ENCODE results near the gene FN1. TPM values are rescaled to one million over a fixed set of nuclear protein-coding genes. Genes with fewer than 3 reads are reported as not detected.

The FN1 gene
- total RNA-seq, 4 donors from 2014 or later = 24.8 to 341 (median 58.6) TPM

GRCh38 chr2:215431778-215432758 is 3.8 kb downstream of the FN1 start:
- Histone ChIP-seq H3K9me3 (no peaks in the 10 kb centered on the region), H3K4me3 (no peak overlapping the region), H3K27me3 (peaks cover 7 to 33% (median 10%) of the 10 kb centered on the region in 3 donors), H3K36me3 (no peaks in the 10 kb centered on the region), H3K4me1 (peaks cover 3 to 5% of the 10 kb centered on the region in 2 donors), H3K27ac (no peak overlapping the region)
- TF ChIP-seq, protein P1, sequence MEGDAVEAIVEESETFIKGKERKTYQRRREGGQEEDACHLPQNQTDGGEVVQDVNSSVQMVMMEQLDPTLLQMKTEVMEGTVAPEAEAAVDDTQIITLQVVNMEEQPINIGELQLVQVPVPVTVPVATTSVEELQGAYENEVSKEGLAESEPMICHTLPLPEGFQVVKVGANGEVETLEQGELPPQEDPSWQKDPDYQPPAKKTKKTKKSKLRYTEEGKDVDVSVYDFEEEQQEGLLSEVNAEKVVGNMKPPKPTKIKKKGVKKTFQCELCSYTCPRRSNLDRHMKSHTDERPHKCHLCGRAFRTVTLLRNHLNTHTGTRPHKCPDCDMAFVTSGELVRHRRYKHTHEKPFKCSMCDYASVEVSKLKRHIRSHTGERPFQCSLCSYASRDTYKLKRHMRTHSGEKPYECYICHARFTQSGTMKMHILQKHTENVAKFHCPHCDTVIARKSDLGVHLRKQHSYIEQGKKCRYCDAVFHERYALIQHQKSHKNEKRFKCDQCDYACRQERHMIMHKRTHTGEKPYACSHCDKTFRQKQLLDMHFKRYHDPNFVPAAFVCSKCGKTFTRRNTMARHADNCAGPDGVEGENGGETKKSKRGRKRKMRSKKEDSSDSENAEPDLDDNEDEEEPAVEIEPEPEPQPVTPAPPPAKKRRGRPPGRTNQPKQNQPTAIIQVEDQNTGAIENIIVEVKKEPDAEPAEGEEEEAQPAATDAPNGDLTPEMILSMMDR (IDR thresholded peaks at IDR 0.05 in 4 of 5, conservative IDR thresholded peaks at IDR 0.05 in 1 of 5) = no peak
- TF ChIP-seq POLR2A (IDR thresholded peaks at IDR 0.05) = no peak
- DNase-seq = no peak
- in situ Hi-C loops (cut with MboI; ENCODE audit: low sequenced_read_pairs in 4 of 4) (no loop called here), intact Hi-C loops (cut with DNase I; ENCODE audit: low total_unique reads) (loop anchor here (10.0 kb wide), 1 partner anchor 617 kb away; no protein-coding TSS in a partner anchor)
- no peak for ATAC-seq

DNA sequence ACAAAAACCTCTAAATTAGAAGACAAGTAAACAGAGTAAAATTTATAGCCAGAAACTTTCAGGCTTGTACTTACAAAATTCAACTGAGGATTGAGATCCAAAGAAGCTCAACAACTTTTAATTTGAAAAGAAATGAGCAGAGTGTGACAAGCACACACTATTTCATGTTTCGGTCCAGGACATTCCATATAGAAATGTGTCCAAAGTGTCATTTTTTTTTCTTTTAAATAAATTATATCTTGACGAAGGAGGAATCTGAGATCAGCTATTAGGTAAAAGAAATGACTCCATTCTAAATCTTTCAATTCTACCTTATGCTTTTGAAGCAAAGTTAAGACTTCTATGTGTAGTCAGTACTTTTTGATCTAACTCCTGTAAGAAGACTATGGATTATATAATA is 4.6 kb downstream of the FN1 start:
- no peak overlapping the region for H3K4me3 ChIP-seq
- in situ Hi-C loops (cut with MboI; ENCODE audit: low sequenced_read_pairs in 4 of 4) = no loop called here

DNA sequence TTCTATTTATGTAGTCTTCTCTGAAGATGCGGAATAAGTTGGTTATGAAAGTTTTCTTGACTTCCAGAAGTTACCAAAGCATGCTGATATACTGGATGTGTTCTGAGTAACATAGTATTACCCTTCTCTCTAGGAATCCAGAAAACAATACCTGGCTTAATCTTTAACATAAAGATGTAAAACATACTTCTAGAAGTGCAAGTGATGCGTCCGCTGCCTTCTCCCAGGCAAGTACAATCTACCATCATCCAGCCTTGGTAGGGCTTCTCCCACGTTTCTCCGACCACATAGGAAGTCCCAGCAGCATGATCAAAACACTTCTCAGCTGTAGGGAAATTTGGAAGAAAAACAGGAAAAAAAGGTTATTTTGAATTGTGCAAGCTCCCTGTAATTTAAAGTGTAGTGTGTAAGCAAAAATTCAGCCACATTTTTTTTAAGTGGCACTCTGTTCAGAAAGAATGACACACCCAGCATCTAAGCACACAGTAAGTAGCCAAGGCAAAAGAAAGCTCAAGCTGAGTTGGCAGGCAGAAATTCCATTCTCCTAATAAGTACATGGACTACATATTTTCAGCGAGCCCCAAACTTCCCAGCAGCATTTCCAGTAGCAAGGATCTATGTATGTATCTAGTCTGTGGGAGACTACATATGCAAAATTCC is 5.2 kb downstream of the FN1 start:
- Histone ChIP-seq H3K27ac (peak overlapping the region in 1 of 4 donors; percentile 20), H3K9me3 (no peaks in the 10 kb centered on the region), H3K36me3 (no peaks in the 10 kb centered on the region), H3K4me3 (no peak overlapping the region), H3K4me1 (peaks cover 0 to 2% of the 10 kb centered on the region in 2 donors), H3K27me3 (peaks cover 4 to 21% (median 5%) of the 10 kb centered on the region in 3 donors)
- TF ChIP-seq, protein P1 (IDR thresholded peaks at IDR 0.05 in 4 of 5, conservative IDR thresholded peaks at IDR 0.05 in 1 of 5) = no peak
- no peak for TF ChIP-seq POLR2A (IDR thresholded peaks at IDR 0.05)
- DNase-seq (no peak), ATAC-seq (peak in 1 of 2 donors; percentile 23)
- in situ Hi-C loops (cut with MboI; ENCODE audit: low sequenced_read_pairs in 4 of 4) (no loop called here), intact Hi-C loops (cut with DNase I; ENCODE audit: low total_unique reads) (loop anchor here (10.0 kb wide), 1 partner anchor 616 kb away; no protein-coding TSS in a partner anchor)

More for the DNA sequence above, 4.6 kb downstream of the FN1 start:
- H3K27me3 ChIP-seq = peaks cover 5 to 25% (median 6%) of the 10 kb centered on the region in 3 donors
- peaks cover 0 to 3% of the 10 kb centered on the region in 2 donors for H3K4me1 ChIP-seq
- DNase-seq (no peak), ATAC-seq (no peak)
- no peaks in the 10 kb centered on the region for H3K9me3 ChIP-seq
- no peaks in the 10 kb centered on the region for H3K36me3 ChIP-seq
- intact Hi-C loops (cut with DNase I; ENCODE audit: low total_unique reads) = loop anchor here (10.0 kb wide), 1 partner anchor 616 kb away; no protein-coding TSS in a partner anchor
- peak overlapping the region in 1 of 4 donors; percentile 20 for H3K27ac ChIP-seq
- TF ChIP-seq, protein P1 (IDR thresholded peaks at IDR 0.05 in 4 of 5, conservative IDR thresholded peaks at IDR 0.05 in 1 of 5) = no peak

DNA sequence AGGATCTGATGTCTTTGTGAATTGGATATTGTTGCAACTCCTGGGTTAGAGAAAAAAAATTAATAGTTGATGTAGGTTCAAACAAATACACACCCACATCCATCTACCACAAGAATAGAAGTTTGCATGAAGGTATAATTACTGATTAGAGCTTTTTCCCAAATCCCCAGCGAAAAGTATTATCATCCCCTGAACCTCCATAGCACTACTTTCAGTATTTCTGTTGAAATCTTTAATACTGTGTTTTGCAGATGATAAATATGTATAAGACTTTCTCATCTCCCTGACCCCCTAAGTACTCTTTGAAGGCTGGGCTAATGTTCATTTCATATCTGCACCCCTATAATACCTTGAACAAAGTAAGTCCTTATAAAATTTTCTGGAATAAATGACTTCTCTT is 6.4 kb downstream of the FN1 start:
- DNase-seq = no peak
- TF ChIP-seq, protein P1 (IDR thresholded peaks at IDR 0.05 in 4 of 5, conservative IDR thresholded peaks at IDR 0.05 in 1 of 5) = no peak
- no peak for TF ChIP-seq POLR2A (IDR thresholded peaks at IDR 0.05)
- H3K9me3 ChIP-seq = no peaks in the 10 kb centered on the region
- no peaks in the 10 kb centered on the region for H3K4me1 ChIP-seq
- peaks cover 0 to 9% (median 0%) of the 10 kb centered on the region in 3 donors for H3K27me3 ChIP-seq
- no peaks in the 10 kb centered on the region for H3K36me3 ChIP-seq
- ATAC-seq = no peak
- H3K27ac ChIP-seq = no peak overlapping the region
- intact Hi-C loops (cut with DNase I; ENCODE audit: low total_unique reads) = no loop called here
- H3K4me3 ChIP-seq = no peak overlapping the region
- in situ Hi-C loops (cut with MboI; ENCODE audit: low sequenced_read_pairs in 4 of 4) = no loop called here

Measured in gastrocnemius medialis (tissue), 4 donors.